Tibial nerve (tissue), 3 donors: ENCODE results near the gene ALAS1.

Source experiments
- CTCF ChIP-seq, 5 experiments: fragments of 200-600 bp in 3 of 5; fragments of 450-650 bp in 2 of 5; sonication (generic) in 3 of 5; IDR thresholded peaks; one replicate each; pipeline ENCODE4 v1.5.1; 2016 to 2019; ENCODE audit warnings: antibody characterized with exemption in 5 of 5, mild to moderate bottlenecking in 3 of 5, moderate library complexity in 2 of 5
- POLR2A ChIP-seq, 2 donors: fragments of 450-650 bp; IDR thresholded peaks; one replicate each; pipeline ENCODE4 v1.6.1; 2017; ENCODE audit warnings: antibody characterized with exemption in 2 of 2, mild to moderate bottlenecking in 2 of 2, moderate library complexity in 2 of 2

- TF ChIP-seq CTCF (IDR thresholded peaks at IDR 0.05) = no peak
- TF ChIP-seq POLR2A (IDR thresholded peaks at IDR 0.05) = no peak
Observed at GRCh38 chr3:52182196-52182595, 15.8 kb upstream of the ALAS1 start.
